Heart left ventricle (tissue), 13 donors: Measurements from ENCODE around the gene DDX59.

Experiments
- POLR2A ChIP-seq, 2 donors: fragments of 450-650 bp; IDR thresholded peaks; one replicate each; pipeline ENCODE4 v1.6.1; 2017; ENCODE audit warnings: antibody characterized with exemption in 2 of 2, mild to moderate bottlenecking in 2 of 2, moderate library complexity in 2 of 2
- TF ChIP-seq, protein P1 (sequence below), 12 donors: fragments of 200-600 bp; sonication (generic) in 4 of 12; IDR thresholded peaks; one replicate each; pipeline versions ENCODE4 v1.5.0 to v1.8.0; 2018 to 2022; ENCODE audit warnings: antibody characterized with exemption in 12 of 12, mild to moderate bottlenecking in 5 of 12
- donor health status: ischemic (EF 13 %, LVEDD 7.1; RV severe dilation, severe dysfunction).
- donor health status: DM: no; HTN: yes; CAD: no.
- donor health status: DM: no; HTN: no; CAD: no.
- donor health status: ischemic (EF 25% LVEDD 6.9; RV normal size, moderate dysfunction).
- donor health status: ischemic (EF 25% LVEDD 5.7; RV mildly dilated, moderate dysfunction).
- donor health status: ischemic (EF 35%, LVEDD 5.7; RV mildly dilated, moderate dysfunction).
- donor health status: nonischemic (EF 11% LVEDD 7.7; RV severe dilation, severe dysfunction).
- donor health status: DM: yes; HTN: yes; CAD: no.
- donor health status: PGD.
- donor health status: ischemic (EF 29% LVEDD 5.4; RV normal size, mild dysfunction).
- donor health status: nonischemic (EF 23%, LVEDD 6.1; RV moderate dilation, normal function).

DNA sequence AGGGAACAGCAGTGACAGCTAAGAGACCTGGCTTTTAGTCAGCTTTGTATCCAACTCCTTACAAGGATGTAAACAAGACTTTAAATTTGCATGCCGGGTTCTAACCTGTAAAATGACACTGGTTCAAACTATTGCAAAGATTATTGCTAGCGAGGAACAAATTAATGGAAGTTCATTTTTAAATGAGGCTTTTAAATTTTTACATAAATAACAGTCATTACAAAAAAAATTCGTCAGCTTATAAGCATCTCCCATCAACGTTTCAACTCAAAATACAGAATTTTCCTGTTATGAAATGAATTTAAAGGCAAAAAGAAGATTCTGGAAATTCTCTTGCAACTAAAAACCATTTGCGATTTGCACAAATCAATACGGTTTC lies 49.8 kb downstream of the DDX59 start:
- TF ChIP-seq, protein P1, sequence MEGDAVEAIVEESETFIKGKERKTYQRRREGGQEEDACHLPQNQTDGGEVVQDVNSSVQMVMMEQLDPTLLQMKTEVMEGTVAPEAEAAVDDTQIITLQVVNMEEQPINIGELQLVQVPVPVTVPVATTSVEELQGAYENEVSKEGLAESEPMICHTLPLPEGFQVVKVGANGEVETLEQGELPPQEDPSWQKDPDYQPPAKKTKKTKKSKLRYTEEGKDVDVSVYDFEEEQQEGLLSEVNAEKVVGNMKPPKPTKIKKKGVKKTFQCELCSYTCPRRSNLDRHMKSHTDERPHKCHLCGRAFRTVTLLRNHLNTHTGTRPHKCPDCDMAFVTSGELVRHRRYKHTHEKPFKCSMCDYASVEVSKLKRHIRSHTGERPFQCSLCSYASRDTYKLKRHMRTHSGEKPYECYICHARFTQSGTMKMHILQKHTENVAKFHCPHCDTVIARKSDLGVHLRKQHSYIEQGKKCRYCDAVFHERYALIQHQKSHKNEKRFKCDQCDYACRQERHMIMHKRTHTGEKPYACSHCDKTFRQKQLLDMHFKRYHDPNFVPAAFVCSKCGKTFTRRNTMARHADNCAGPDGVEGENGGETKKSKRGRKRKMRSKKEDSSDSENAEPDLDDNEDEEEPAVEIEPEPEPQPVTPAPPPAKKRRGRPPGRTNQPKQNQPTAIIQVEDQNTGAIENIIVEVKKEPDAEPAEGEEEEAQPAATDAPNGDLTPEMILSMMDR (IDR thresholded peaks at IDR 0.05): no peak
- no peak for TF ChIP-seq POLR2A (IDR thresholded peaks at IDR 0.05)
